Mesodermal cell (in vitro differentiated cells): Measurements from ENCODE around the gene CNTNAP3.
"Not testable (repeated sequence)": the region's sequence is repeated elsewhere in the genome, so short reads cannot be mapped to it uniquely, and the experiment has no call there.

Experiments used
- H3K27ac ChIP-seq: 2 replicates; pipeline ENCODE4 v1.7.0; 2013; ENCODE audit warnings: mild to moderate bottlenecking, low read depth, low read length, moderate library complexity; ENCODE audit not compliant: severe bottlenecking
- H3K36me3 ChIP-seq: 2 replicates; pipeline ENCODE4 v1.7.1; 2013; ENCODE audit warnings: mild to moderate bottlenecking, low read length, moderate library complexity; ENCODE audit not compliant: control insufficient read depth, insufficient read depth
- H3K4me1 ChIP-seq: one replicate; pipeline ENCODE4 v1.7.1; 2013; ENCODE audit warnings: mild to moderate bottlenecking, low read length; ENCODE audit not compliant: insufficient read depth, control insufficient read depth, poor library complexity, severe bottlenecking
- H3K4me3 ChIP-seq: 2 replicates; pipeline ENCODE4 v1.7.0; 2013; ENCODE audit warnings: low read length, control low read depth, mild to moderate bottlenecking; ENCODE audit not compliant: insufficient read depth, poor library complexity, severe bottlenecking; ENCODE audit errors: extremely low read depth
- H3K9me3 ChIP-seq: 2 replicates; pipeline ENCODE4 v1.7.1; 2013; ENCODE audit warnings: mild to moderate bottlenecking, low read length, moderate library complexity; ENCODE audit not compliant: control insufficient read depth
- WGBS, 2 experiments: methylation state at CpG; one replicate each; pipeline ENCODE4 v1.1.5; 2013; ENCODE audit warnings: missing lambda C conversion rate in 2 of 2; ENCODE audit not compliant: insufficient coverage in 2 of 2; 5-methylcytosine and 5-hydroxymethylcytosine counted together

CNTNAP3 gene

GRCh38 chr9:39028168-39028567 is 259.8 kb downstream of the CNTNAP3 start:
- H3K27ac ChIP-seq, H3K36me3 ChIP-seq, H3K9me3 ChIP-seq, H3K4me1 ChIP-seq, H3K4me3 ChIP-seq: not testable (repeated sequence)
- 94% methylated on average over 7 of the region's 7 CpGs for WGBS, 2 experiments

- not testable (repeated sequence) for H3K27ac ChIP-seq, H3K36me3 ChIP-seq, H3K9me3 ChIP-seq, H3K4me3 ChIP-seq, H3K4me1 ChIP-seq
- 84 to 100% methylated on average over 3 of the region's 4 CpGs for WGBS, 2 experiments
Observed at GRCh38 chr9:39025911-39026588, 261.9 kb downstream of the CNTNAP3 start.
